KBM-7 (cell line): ENCODE measurements around the gene INTS7.
"Not testable (repeated sequence)": the region's sequence is repeated elsewhere in the genome, so short reads cannot be mapped to it uniquely, and the experiment has no call there.

Experiments
- DNase-seq: peaks from one replicate; pipeline ENCODE4 v3.0.0-alpha.2; 2015
- in situ Hi-C: fragments of 300-500 bp; cut with MboI; formaldehyde crosslinking; loops from 2 replicates; pipeline ENCODE4 v1.14.3; 2020; ENCODE audit warnings: low sequenced_read_pairs, low pct_unique_long_range_greater_than_20kb, mixed read lengths

INTS7 gene

DNA sequence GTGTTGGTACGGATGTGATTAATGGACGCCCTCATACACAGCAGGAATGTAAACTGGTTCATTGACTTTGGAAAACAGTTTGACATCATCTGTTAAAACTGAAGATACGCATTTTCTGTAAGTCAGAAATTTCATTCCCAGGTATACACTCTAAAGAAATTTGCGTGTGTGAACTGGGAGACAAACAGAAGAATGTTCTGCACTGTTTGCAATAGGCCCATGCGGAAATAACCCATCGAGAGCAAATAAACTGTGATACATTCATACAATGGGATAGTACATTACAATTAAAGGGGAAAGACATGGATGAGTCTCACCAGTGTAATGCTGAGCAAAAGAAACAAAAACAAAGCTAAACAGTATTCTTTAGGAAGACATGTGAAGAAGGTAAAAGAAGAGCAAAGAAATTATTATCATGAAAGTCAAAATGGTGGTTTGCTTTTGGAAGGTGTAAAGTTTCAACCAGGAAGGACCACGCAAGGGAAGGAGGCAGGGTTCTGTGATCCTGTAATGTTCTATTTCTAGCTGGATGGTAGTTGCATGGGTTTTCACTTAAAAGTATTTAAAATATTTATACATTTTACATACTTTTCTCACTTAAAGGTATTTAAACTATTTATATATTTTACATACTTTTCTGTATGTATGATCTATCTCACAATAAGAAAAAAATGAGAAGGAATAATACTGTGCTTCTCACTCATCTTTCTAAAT is 30.3 kb downstream of the INTS7 start:
- no peak for DNase-seq
- in situ Hi-C loops: no loop called here

DNA sequence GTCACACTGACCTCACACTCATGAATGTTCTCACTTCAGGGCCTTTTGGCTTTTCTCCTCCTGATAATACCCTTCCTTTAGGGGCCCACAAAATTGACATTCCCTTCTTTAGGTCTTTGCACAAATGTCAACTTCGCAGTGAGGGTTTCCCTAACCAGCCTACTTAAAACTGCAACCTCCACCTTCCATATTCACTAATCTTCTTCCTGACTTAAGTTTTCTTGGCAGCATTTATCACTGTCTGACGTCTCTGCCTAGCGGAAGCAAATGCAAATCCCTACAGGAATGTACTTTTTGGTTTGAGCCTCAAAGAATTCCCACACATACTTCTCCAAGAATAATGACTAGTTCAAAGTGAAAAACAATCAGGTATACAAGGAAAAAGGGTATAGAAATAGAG is 32.8 kb downstream of the INTS7 start:
- DNase-seq: no peak
- in situ Hi-C loops: no loop called here

DNA sequence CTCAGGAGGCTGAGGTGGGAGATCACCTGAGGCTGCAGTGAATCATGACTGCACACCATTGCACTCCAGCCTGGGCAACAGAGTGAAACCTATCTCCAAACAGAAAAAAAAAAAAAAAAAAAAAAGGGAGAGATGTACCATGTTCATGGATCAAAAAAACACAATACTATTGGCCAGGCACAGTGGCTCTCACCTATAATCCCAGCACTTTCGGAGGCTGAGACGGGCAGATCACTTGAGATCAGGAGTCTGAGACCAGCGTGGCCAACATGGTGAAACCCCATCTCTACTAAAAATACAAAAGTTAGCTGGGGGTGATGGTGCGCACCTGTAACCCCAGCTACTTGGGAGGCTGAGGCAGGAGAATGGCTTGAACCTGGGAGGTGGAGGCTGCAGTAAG is 37.9 kb downstream of the INTS7 start:
- in situ Hi-C loops, DNase-seq: not testable (repeated sequence)

DNA sequence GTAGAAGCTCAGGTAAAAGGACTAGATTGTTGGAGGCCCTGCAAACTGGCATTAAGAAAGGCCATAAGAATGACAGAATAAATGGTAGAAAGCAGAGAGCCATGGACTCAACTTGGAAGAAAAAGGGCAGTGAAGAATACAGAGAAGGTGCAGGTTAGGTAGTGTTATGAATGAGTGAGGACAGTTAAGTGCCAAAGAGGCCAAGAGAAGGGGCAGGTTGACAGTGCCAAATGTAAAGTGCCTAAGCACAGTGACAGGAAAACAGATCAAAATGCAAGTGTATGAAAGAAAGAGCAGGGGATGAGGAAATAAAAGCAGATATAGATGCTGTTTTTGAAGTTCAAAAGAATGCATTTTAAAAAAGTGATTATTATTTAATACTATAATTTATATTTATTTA is 43.7 kb downstream of the INTS7 start:
- DNase-seq: no peak
- in situ Hi-C loops: no loop called here

DNA sequence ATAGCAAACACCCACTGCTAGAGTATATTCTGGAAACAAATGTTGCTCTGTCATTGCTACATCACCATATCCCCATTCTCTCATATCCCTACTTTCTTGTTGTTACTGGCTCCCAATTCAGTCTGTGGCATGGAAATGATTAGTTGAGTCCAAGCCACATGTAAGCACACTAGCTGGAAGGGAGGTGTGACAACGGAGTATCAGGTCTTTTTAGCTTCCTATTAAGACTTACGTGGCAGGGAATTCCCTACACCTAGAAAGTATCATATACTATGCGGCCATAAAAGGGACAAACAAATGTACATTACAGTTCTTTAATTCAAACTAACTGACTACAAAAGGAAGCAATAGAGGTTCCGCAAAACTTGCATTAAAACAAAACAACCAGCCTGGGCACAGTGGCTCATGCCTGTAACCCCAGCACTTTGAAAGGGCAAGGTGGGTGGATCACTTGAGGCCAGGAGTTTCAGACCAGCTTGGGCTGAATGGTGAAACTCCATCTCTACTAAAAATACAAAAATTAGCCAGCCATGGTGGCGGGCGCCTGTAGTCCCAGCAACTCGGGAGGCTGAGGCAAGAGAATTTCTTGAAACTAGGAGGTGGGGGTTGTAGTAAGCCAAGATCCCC is 48.6 kb downstream of the INTS7 start:
- DNase-seq: no peak
- in situ Hi-C loops: no loop called here

DNA sequence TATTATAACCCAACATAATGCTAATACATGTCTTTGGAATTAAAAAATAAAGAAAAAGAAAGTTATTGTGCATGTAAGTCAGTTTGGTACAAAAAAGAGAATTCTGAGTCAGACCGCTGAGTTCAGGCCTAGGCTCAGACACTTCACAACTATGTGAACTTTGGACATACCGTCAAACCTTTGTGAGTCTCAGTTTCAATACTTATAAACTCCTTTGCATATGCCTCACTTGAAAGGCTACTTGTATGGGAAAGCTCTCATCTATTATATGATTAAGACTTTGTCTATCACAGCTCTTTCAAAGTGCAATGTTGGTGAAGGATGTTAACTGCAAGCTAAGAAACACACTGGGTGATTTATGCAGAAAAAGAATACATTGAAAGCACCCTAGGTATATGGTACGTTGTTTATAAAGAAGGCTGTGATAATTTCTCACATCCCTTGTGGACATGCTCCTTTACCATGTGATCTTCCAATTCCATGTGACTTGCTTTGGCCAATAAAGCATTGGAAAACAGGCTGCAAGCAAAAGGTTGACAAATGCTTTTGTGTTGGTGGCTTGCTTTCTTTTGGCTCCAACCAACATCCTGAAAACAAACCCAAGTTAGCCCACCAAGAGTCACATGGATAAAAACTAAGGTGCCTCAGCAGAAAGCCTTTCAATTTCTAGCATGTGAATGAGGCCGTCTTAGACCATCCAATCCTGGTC is 49.6 kb downstream of the INTS7 start:
- in situ Hi-C loops: no loop called here
- no peak for DNase-seq

DNA sequence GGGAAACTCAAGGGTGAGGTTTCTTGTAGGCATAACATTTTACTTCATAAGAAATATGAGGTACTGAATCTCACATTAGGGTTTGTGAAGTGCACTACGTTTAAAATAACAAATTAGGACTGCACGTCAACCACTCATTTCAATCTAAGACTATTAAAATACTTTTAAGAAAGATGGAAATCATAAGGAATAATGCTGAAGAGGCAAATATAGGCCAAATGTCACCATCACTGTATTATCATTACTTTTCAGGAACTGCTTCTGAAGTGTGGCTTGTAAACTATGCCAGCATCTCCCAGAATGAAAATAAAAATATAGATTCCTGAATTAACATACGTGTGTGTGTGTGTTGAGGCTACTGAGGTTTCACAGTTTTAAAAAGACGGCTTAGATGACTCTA is 56.8 kb downstream of the INTS7 start:
- in situ Hi-C loops: no loop called here
- DNase-seq: no peak

DNA sequence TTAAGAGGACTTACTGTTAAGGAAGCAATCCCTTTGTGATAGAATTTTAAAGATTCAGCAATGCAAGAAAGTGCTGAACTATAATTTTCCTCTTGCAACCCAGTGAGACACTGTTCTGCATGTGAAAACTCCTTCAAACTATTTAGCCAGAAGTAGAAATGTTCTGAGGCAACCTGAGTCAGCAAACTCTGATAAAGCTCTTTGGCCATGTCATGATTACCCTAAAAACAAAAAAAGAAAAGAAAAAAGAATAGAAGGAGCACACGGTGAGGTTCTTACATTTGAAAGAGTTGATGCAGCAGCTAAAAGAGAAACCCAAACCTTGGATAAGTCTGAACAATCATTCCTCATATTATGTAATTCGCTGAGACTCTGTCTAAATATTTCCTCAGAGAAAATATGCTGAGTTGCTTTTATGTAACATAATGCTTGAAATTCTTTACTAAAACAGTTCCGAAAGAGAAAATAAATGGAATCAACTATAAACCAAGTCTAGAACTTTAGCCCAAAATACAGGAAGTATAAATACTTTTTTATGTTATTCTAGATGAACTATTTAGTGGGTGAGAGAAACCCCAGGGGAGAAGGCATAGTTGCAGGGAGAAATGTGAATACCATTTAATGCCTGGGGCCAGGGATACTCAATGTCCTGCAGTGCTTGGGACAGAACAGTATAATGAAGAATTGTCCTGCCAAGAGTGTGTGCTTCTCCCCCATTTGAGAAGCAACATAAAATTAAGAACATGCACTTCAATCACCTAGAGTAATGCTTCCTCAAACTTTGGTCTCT is 60.0 kb downstream of the INTS7 start:
- in situ Hi-C loops: no loop called here
- no peak for DNase-seq

DNA sequence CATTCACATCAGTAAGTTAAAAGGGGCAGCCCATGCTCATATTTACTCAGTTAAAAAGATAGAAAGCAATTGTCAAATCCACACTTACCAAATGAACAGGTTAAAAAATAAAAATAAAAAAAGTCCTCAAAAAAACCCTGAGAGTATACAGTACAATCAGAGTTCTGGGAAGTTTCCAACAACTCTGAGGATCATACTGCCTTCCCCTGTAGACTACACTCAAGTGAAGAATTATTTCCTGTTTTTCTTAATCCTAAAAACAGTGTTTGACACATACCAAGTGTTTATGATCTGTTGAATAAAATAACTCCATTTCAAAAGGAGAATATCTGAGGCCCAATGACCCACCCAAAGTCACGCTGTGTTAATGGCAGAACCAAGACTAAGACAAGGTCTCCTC is 61.8 kb downstream of the INTS7 start:
- DNase-seq: no peak
- in situ Hi-C loops: no loop called here

DNA sequence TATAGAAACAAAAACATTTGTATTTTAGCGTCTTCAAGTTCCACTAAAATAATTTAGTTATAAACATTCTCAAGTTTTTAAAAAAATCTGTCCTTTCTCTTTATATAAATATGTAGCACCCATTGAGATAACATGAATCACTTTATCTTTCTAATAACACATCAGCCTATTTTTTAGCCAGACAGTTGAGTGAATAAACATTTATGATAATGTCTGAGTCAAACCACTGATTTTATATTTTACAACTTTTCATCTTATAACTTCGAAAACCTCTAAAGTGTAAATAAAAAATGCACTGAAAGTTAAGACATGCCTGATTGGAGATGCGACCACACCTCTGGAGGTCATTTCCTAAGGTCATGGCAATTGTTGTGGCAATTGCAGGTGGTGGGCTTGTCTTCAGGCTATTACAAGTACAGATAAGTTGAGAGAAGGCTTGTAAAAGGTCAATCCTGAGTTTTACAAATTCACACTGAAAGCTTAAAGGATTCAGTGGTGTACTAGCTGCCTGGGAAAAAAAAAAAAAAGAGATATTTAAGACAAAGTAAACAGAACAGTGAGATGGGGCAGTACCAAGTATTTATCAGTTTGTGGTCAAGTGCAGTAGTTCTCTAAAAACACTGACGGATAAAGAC is 67.0 kb downstream of the INTS7 start:
- no peak for DNase-seq
- in situ Hi-C loops: no loop called here

DNA sequence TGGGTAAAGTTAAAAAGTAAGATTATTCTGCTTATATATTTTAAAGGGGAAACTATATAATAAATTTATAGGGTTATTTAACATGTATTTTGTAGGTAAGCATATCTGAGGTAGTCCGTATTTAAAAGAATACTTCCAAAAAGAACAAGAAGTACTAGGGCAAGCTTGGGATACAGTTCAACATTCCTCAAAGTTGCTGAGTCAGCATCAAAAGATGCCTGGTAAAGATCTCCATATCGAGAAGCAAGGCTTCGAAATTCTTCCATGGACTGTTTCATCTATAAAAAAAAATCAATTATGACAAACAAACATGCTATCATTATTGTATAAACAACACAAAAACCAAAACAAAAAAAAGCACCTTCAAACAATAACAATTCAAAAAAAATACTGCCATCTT is 67.7 kb downstream of the INTS7 start:
- DNase-seq: no peak
- in situ Hi-C loops: no loop called here

DNA sequence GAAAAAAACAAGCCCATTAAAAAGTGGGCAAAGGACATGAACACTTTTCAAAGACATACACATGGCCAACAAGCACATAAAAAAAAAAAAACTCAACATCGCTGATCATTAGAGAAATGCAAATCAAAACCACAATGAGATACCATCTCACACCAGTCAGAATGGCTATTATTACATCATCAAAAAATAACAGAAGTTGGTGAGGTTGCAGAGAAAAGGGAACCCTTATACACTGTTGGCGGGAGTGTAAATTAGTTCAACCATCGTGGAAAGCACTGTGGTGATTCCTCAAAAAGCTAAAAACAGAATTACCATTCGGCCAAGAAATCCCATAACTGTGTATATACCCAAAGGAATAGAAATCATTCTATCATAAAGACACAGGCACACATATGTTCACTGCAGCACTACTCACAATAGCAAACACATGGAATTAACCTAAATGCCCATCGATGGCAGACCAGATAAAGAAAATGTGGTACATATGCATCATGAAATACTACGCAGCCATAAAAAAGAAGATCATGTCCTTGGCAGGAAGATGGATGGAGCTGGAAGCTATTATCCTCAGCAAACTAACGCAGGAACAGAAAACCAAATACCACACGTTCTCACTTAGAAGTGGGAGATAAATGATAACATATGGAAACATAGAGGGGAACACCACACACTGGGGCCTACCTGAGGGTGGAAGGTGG is 70.1 kb downstream of the INTS7 start:
- DNase-seq: peak; percentile 58
- in situ Hi-C loops: no loop called here

DNA sequence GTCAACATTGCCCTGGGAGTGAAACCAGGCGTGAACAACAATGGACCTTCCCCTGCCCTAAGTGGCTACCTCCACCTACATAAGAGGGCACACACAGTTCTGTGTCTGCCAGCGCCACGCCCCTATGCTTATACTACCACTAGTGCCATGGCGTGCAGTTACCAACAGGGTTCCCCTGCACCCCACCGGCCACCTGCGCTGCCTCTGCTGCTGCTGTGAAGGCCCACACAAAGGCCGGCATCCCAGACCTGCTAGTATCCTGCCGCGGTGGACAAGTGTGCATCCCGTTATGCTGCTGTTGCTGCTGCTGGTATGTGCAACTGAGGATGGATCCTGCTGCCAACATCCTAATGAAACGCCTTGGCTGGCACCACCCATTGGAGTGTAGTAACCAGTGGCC is 75.7 kb downstream of the INTS7 start:
- no peak for DNase-seq
- in situ Hi-C loops: no loop called here

DNA sequence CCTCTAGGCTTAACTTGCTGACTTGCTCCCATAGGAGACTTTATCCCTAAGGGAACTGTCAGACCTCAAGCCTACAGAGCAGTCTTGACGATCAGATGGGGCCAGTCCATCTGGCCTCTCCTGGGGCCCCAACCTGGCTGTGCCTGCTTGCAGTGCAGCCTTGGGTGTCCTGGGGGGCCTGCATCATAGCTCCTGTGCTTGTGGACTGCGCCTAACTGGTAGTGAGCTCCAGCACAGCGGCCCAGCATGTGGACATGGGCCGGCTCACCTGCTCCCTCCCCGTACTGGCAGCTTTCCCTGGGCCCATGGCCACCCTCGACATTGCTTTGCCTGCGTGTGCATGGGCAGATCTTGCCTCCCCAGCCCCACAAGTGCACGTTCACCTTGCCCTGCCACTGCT is 76.1 kb downstream of the INTS7 start:
- in situ Hi-C loops: no loop called here
- no peak for DNase-seq

DNA sequence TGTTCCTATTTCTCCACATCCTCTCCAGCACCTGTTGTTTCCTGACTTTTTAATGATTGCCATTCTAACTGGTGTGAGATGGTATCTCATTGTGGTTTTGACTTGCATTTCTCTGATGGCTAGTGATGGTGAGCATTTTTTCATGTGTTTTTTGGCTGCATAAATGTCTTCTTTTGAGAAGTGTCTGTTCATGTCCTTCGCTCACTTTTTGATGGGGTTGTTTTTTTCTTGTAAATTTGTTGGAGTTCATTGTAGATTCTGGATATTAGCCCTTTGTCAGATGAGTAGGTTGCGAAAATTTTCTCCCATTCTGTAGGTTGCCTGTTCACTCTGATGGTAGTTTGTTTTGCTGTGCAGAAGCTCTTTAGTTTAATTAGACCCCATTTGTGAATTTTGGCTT is 81.3 kb downstream of the INTS7 start:
- in situ Hi-C loops: not testable (repeated sequence)

DNA sequence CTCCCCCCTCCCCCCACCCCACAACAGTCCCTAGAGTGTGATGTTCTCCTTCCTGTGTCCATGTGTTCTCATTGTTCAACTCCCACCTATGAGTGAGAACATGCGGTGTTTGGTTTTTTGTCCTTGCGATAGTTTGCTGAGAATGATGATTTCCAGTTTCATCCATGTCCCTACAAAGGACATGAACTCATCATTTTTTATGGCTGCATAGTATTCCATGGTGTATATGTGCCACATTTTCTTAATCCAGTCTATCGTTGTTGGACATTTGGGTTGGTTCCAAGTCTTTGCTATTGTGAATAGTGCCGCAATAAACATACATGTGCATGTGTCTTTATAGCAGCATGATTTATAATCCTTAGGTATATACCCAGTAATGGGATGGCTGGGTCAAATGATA is 81.8 kb downstream of the INTS7 start:
- DNase-seq, in situ Hi-C loops: not testable (repeated sequence)

More for the DNA sequence above, 81.3 kb downstream of the INTS7 start:
- DNase-seq: not testable (repeated sequence)

DNA sequence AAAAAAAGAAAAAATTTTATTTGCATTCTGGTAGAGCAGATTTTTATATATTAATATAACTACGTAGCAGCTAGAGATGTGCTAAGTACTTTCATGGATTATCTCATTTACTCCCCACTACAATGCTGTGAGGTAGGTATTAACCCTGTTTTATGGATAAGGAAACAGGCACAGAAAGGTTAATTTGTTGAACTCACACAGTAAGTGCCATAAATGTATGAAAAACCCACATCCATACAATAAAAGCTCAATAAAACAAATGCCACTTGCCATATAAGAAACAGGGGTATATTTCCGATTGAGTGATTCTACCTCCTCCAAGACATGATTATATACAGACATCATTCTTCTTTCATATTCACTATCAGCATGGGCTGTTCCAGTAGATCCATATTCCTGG is 83.1 kb downstream of the INTS7 start:
- in situ Hi-C loops: no loop called here
- no peak for DNase-seq

DNA sequence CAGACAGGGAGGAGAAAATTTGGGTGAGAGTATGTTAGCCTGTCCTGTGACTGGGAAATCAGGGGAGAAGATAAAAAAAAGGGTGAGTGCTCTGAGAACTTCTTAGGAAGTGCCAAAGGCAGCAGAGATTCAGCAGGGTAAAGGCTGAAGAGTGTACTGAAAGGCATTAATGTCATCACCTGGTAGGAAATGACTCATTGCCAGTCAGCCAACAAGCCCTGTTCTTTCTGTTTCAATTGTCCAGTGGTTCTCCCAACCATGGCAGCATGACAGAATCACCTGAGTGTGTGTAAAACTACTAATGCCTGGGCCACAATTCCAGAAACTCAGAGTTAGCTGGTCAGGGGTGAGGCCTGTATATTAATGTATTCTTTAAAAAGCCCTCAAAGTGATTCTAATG is 83.5 kb downstream of the INTS7 start:
- no peak for DNase-seq
- in situ Hi-C loops: no loop called here

DNA sequence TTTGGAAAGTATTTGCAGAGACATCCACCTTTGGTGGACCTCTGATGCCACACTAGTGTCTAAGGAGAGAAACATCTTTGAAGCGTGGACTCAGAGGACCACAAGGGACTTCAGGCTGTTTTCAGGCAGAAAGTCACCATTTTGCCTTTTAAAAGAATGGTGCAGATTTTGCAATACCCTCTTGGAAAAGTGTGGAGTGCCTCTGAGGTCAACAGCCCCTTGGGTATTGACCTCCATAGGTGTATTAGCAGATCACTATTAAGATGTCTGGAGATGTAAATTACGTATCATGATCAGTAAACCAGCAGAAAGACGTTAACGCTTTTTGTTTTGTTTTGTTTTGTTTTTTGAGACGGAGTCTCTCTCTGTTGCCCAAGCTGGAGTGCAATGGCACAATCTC is 87.0 kb downstream of the INTS7 start:
- DNase-seq: no peak
- in situ Hi-C loops: no loop called here
